T-helper 17 cell (primary cell): ENCODE measurements around the gene SFI1. TPM values are rescaled to one million over a fixed set of nuclear protein-coding genes. Genes with fewer than 3 reads are reported as not detected.

Experiments used
- ATAC-seq: fragments of 150-1000 bp; cut with Tn5 transposase; 2 replicates; pipeline ENCODE4 v1.10.0; 2021; ENCODE audit warnings: mild to moderate bottlenecking, moderate library complexity
- DNase-seq, 3 donors: peaks; one replicate each; pipeline versions ENCODE4 v3.0.0 to v3.0.0-alpha.2; 2020 to 2021
- H3K9me3 ChIP-seq: one replicate; pipeline ENCODE4 v1.7.0; 2013; ENCODE audit warnings: low read length, mild to moderate bottlenecking; ENCODE audit not compliant: control insufficient read depth, poor library complexity, severe bottlenecking
- H3K27ac Mint-ChIP-seq: one replicate; pipeline ENCODE4 v1.8.0; 2022; ENCODE audit warnings: mild to moderate bottlenecking, moderate library complexity, mixed read lengths
- H3K27me3 Mint-ChIP-seq: one replicate; pipeline ENCODE4 v1.8.0; 2022; ENCODE audit warnings: mixed read lengths
- H3K36me3 Mint-ChIP-seq: one replicate; pipeline ENCODE4 v1.8.0; 2022; ENCODE audit warnings: low read depth, mixed read lengths
- H3K4me1 Mint-ChIP-seq: one replicate; pipeline ENCODE4 v1.8.0; 2022; ENCODE audit warnings: mild to moderate bottlenecking, mixed read lengths
- H3K4me3 Mint-ChIP-seq: one replicate; pipeline ENCODE4 v1.8.0; 2022; ENCODE audit warnings: mild to moderate bottlenecking, moderate library complexity, mixed read lengths
- total RNA-seq, 4 donors: library from RNA in 2 of 4; stranded (reverse) in 2 of 4; gene quantifications; one replicate each; pipeline ENCODE4 v1.2.3 and lab custom pipeline; 2022 to 2026

Gene SFI1
- total RNA-seq, 2 donors from 2014 or later, result 185 to 189 TPM

DNA sequence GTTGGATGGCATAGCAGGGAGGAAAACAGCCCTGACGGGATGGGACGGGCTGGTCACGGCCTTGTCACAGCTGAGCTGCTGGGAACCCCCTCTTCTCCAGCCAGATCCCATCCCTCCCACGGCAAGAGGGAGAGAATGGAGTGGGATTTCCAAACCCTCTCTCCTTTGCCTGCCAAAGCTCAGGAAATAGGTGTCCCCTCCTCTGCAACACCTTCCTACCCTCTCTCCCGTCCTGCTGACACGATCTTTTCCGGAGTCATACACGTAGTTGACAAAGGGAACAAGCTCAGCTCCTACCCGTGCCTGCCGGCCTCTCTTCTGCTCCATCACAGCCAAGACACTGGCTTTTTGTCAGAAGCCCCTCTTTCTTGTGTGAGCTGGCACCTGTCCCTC, 117.6 kb downstream of the SFI1 start:
- no peak for DNase-seq
- Mint-ChIP-seq H3K4me1 (peaks cover 20% of the 10 kb centered on the region), H3K4me3 (no peak overlapping the region), H3K27ac (peak overlapping the region; percentile 93), H3K36me3 (peaks cover 4% of the 10 kb centered on the region), H3K27me3 (no peaks in the 10 kb centered on the region)
- ATAC-seq, result no peak
- no peaks in the 10 kb centered on the region for H3K9me3 ChIP-seq

DNA sequence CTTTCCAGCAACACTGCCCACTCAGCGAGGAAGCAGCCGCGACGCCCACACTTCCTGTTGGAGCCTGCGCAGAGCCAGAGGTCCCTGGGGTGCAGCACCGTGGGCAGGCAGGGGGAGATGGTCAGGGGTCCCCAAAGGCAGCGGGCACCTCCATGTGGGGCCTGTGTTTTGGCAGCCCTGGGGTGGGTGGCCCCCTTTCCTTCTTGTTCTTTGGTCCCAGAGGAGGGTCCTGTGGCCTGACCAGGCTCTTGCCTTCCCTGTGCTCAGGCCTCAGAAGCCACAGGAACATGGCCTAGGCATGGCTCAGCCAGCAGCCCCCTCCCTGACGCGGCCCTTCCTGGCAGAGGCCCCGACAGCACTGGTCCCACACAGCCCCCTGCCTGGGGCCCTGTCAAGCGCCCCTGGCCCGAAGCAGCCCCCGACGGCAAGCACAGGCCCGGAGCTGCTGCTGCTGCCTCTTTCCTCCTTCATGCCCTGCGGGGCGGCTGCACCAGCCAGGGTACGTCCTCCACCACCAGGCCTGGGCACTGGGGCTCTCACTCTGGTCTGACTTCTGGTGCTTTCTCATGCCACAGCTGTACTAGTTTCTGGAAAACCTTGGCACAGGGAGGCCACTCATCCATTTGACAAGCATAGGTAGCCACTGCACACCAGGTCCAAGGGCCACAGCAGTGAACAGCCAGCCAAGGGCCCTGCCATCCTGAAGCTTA, 118.6 kb downstream of the SFI1 start:
- Mint-ChIP-seq H3K4me3 (no peak overlapping the region), H3K27ac (peak overlapping the region; percentile 93), H3K27me3 (no peaks in the 10 kb centered on the region), H3K36me3 (peaks cover 4% of the 10 kb centered on the region), H3K4me1 (peaks cover 20% of the 10 kb centered on the region)
- DNase-seq, result no peak
- ATAC-seq, result no peak
- H3K9me3 ChIP-seq, result no peaks in the 10 kb centered on the region

DNA sequence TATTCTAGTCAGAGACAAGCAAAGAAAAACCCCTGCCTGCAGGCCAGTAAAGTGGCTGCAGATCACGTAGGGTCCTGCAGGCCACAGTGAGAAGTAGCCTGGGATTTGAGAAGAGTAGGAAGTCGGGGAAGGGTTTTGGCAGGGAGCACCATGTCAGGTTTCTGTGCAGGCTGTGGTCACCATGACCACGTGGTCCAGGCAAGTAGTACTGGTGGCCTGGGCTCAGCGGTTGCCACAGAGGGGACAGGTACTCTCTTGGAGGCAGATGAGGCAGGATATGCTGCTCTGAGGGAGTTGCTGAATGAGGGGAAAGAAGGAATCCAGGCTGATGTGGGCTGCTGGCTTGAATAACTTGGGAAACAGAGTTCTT, 119.1 kb downstream of the SFI1 start:
- H3K27me3 Mint-ChIP-seq, result no peaks in the 10 kb centered on the region
- H3K9me3 ChIP-seq, result no peaks in the 10 kb centered on the region
- ATAC-seq (no peak), DNase-seq (no peak)
- peaks cover 20% of the 10 kb centered on the region for H3K4me1 Mint-ChIP-seq
- no peak overlapping the region for H3K4me3 Mint-ChIP-seq
- peaks cover 4% of the 10 kb centered on the region for H3K36me3 Mint-ChIP-seq
- peak overlapping the region; percentile 93 for H3K27ac Mint-ChIP-seq

DNA sequence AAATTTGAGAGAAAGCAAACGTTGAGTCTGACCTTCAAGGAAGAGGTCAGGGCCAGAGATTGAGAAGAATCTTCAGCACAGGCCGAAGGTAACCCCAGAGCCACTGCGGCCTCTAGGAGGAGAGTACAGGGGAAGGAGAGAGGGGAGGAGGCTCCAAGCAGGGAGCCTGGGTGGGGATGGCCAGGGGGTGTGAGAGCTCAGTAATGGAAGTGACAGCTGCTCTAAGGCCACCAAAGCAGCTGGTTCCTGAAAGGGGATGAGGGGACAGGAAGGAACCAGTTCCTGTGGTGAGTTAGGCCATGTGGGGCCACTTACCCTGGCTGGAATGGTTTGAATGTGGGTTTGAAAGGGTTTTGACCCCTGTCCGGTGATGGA, 119.6 kb downstream of the SFI1 start:
- Mint-ChIP-seq H3K4me1 (peaks cover 20% of the 10 kb centered on the region), H3K36me3 (peaks cover 4% of the 10 kb centered on the region)
- peak; percentile 2 for ATAC-seq

GRCh38 chr22:31616315-31616980, 120.1 kb downstream of the SFI1 start:
- no peak overlapping the region for H3K4me3 Mint-ChIP-seq
- peak overlapping the region; percentile 93 for H3K27ac Mint-ChIP-seq
- H3K36me3 Mint-ChIP-seq, result peaks cover 4% of the 10 kb centered on the region
- ATAC-seq (peak; percentile 71), DNase-seq (no peak)
- H3K9me3 ChIP-seq, result no peaks in the 10 kb centered on the region
- peaks cover 20% of the 10 kb centered on the region for H3K4me1 Mint-ChIP-seq
- H3K27me3 Mint-ChIP-seq, result no peaks in the 10 kb centered on the region

More for the DNA sequence above, 119.6 kb downstream of the SFI1 start:
- Mint-ChIP-seq H3K27ac (peak overlapping the region; percentile 93), H3K27me3 (no peaks in the 10 kb centered on the region), H3K4me3 (peak overlapping the region; percentile 5)
- no peaks in the 10 kb centered on the region for H3K9me3 ChIP-seq
- no peak for DNase-seq

DNA sequence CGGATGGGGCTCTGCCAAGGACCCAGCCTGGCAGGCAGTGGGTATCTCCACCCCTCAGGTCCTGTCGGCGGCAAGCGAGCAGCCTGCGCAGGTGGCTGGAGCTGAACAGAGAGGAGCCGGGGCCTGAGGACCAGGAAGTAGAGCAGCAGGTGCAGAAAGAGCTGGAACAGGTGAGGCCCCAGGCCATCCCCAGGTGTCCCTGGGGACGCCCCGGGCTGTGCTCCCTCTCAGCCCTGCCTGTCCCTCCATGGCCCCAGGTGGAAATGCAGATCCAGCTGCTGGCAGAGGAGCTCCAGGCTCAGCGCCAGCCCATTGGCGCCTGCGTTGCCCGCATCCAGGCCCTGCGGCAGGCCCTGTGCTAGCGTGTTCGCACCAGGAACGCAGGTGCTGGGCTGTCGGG, 121.7 kb downstream of the SFI1 start:
- Mint-ChIP-seq H3K36me3 (peaks cover 2% of the 10 kb centered on the region), H3K4me3 (no peak overlapping the region), H3K4me1 (peaks cover 25% of the 10 kb centered on the region), H3K27ac (no peak overlapping the region), H3K27me3 (no peaks in the 10 kb centered on the region)
- DNase-seq (no peak), ATAC-seq (no peak)
- H3K9me3 ChIP-seq, result no peaks in the 10 kb centered on the region

GRCh38 chr22:31618471-31619176, 122.3 kb downstream of the SFI1 start:
- no peaks in the 10 kb centered on the region for H3K9me3 ChIP-seq
- no peaks in the 10 kb centered on the region for H3K27me3 Mint-ChIP-seq
- no peak overlapping the region for H3K4me3 Mint-ChIP-seq
- no peak overlapping the region for H3K27ac Mint-ChIP-seq
- ATAC-seq (no peak), DNase-seq (no peak)
- H3K36me3 Mint-ChIP-seq, result peaks cover 2% of the 10 kb centered on the region
- H3K4me1 Mint-ChIP-seq, result peaks cover 25% of the 10 kb centered on the region

GRCh38 chr22:31619611-31620300, 123.4 kb downstream of the SFI1 start:
- no peaks in the 10 kb centered on the region for H3K27me3 Mint-ChIP-seq
- peak overlapping the region; percentile 45 for H3K4me3 Mint-ChIP-seq
- ATAC-seq (no peak), DNase-seq (no peak)
- peaks cover 20% of the 10 kb centered on the region for H3K4me1 Mint-ChIP-seq
- peak overlapping the region; percentile 21 for H3K27ac Mint-ChIP-seq
- no peaks in the 10 kb centered on the region for H3K36me3 Mint-ChIP-seq
- H3K9me3 ChIP-seq, result no peaks in the 10 kb centered on the region

- Mint-ChIP-seq H3K27me3 (no peaks in the 10 kb centered on the region), H3K27ac (no peak overlapping the region), H3K36me3 (no peaks in the 10 kb centered on the region), H3K4me1 (peaks cover 14% of the 10 kb centered on the region), H3K4me3 (no peak overlapping the region)
- DNase-seq (no peak), ATAC-seq (no peak)
- H3K9me3 ChIP-seq, result no peaks in the 10 kb centered on the region
These were observed 124.6 kb downstream of the SFI1 start for GRCh38 chr22:31620756-31621480.

GRCh38 chr22:31621507-31622124, 125.3 kb downstream of the SFI1 start:
- DNase-seq (no peak), ATAC-seq (no peak)
- H3K9me3 ChIP-seq, result no peaks in the 10 kb centered on the region
- peak overlapping the region; percentile 39 for H3K27ac Mint-ChIP-seq
- no peaks in the 10 kb centered on the region for H3K36me3 Mint-ChIP-seq
- peaks cover 11% of the 10 kb centered on the region for H3K4me1 Mint-ChIP-seq
- no peaks in the 10 kb centered on the region for H3K27me3 Mint-ChIP-seq
- no peak overlapping the region for H3K4me3 Mint-ChIP-seq

- no peaks in the 10 kb centered on the region for H3K36me3 Mint-ChIP-seq
- ATAC-seq (no peak), DNase-seq (no peak)
- no peaks in the 10 kb centered on the region for H3K27me3 Mint-ChIP-seq
- no peaks in the 10 kb centered on the region for H3K9me3 ChIP-seq
- peaks cover 12% of the 10 kb centered on the region for H3K4me1 Mint-ChIP-seq
- peak overlapping the region; percentile 39 for H3K27ac Mint-ChIP-seq
- no peak overlapping the region for H3K4me3 Mint-ChIP-seq
These were observed 126.6 kb downstream of the SFI1 start for GRCh38 chr22:31622980-31623379.

DNA sequence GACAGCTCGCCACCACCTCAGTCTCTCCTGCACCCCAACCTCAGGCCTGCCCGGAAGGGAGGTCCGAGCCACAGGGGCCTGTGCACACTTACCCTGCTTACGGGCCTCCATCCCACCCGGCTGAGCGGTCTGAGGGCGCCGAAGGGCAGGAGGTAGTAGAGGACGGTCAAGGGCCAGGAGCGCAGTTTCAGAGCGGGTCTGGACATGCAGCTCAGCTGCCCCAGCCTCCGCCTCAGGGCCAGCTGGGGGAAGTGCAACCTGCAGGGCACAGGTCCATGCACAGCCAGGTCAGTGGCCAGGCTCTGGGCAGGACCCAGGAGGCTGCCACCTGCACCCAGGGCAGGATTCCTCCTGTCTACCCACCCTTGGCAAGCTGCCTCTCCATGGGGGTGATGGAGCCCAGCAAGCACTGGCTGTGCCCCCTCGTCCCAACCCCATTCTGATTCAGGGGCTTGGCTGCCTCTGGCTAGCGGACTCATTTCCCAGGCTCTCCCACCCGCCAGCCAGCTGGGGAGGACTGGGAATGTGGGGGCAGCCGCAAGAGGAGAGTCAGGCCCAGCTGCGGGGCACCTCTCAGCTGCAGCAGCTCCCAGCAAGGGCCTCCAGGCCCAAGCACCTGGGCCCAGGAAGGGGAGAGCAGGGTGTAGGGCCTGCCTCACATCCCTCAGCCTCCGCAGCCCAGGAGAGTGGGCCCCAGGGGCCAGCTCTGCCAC, 127.4 kb downstream of the SFI1 start:
- Mint-ChIP-seq H3K27ac (no peak overlapping the region), H3K36me3 (no peaks in the 10 kb centered on the region), H3K27me3 (no peaks in the 10 kb centered on the region), H3K4me1 (peaks cover 17% of the 10 kb centered on the region), H3K4me3 (no peak overlapping the region)
- no peak for DNase-seq
- no peak for ATAC-seq
- H3K9me3 ChIP-seq, result no peaks in the 10 kb centered on the region
